Epithelial cell of proximal tubule (primary cell): ENCODE data around the gene GPNMB. TPM values are rescaled to one million over a fixed set of nuclear protein-coding genes. Genes with fewer than 3 reads are reported as not detected.

Experiments used
- DNase-seq: peaks from one replicate; pipeline ENCODE4 v3.0.0-alpha.2; 2011; ENCODE audit warnings: low read depth
- H3K4me3 ChIP-seq: 2 replicates; pipeline ENCODE4 v1.5.1; 2011; ENCODE audit warnings: low read depth, mild to moderate bottlenecking, low read length
- total RNA-seq: library from RNA; depleted of rRNA; stranded (reverse); fragments of >200 nt; gene quantifications from 2 replicates; pipeline ENCODE4 v1.2.3, GENCODE V29; 2015
- TF ChIP-seq, protein P1 (sequence below): conservative IDR thresholded peaks from 2 replicates; pipeline ENCODE4 v1.5.1; 2012; ENCODE audit warnings: low read depth, mild to moderate bottlenecking, low read length

Gene GPNMB
- total RNA-seq, 1 donor from 2014 or later = 10.6 TPM

DNA sequence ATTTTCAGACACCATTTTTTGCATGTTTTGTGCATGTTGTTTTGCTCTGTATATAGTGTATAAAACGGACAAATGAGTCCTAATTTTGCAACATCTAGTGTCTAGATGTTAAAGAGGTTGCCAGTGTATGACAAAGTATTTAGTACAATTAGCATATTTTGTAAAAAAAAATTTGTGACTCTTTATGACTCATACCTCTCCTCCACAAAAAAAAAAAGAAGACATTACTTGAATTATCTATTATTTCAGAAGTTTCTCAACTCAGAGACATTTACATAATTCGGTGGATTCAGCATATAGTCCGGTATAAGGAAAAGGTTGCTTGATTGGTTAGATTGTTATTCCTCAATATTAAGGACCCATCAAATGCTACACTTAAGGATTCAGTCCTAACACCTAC is 38.7 kb upstream of the GPNMB start:
- DNase-seq = no peak
- no peak overlapping the region for H3K4me3 ChIP-seq
- TF ChIP-seq, protein P1, sequence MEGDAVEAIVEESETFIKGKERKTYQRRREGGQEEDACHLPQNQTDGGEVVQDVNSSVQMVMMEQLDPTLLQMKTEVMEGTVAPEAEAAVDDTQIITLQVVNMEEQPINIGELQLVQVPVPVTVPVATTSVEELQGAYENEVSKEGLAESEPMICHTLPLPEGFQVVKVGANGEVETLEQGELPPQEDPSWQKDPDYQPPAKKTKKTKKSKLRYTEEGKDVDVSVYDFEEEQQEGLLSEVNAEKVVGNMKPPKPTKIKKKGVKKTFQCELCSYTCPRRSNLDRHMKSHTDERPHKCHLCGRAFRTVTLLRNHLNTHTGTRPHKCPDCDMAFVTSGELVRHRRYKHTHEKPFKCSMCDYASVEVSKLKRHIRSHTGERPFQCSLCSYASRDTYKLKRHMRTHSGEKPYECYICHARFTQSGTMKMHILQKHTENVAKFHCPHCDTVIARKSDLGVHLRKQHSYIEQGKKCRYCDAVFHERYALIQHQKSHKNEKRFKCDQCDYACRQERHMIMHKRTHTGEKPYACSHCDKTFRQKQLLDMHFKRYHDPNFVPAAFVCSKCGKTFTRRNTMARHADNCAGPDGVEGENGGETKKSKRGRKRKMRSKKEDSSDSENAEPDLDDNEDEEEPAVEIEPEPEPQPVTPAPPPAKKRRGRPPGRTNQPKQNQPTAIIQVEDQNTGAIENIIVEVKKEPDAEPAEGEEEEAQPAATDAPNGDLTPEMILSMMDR = no peak

DNA sequence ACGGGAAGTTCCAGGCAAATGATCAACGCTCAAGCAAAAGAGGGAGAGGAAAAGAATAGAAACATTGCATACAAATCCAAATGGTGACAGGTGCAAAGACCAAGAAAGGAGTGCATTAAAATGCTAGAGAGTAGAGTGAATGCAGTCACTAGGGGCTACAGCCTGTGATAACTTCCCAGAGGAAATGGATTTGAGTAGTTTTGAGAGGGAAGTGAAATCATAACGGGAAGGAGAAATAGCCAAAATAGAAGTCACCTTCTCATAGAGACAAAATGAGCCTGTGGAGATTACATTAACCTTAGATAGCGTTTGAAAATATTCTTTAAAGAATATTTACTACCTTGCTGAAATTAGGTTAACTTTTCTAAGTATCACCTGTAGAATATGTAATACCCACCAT is 38.3 kb upstream of the GPNMB start:
- no peak overlapping the region for H3K4me3 ChIP-seq
- DNase-seq = no peak
- TF ChIP-seq, protein P1 = no peak

DNA sequence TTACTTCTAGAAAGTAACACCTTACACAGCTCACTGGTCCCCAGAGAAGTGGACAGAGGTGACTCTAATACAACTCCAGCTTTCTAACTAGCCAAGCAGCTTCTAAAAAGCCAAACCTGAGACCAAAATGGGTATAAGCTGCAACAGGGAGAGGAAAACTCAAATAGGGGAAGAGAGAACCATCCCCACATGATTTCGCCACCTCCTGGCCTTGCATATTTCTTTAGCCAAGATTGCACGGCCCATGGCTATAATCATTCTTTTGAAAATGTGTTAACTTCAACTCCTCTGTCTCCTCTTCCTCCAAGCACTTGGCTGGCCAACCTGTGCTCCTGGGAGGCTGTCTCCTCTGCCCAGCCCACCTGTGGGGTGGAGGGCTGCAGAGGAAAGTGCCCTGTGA is 36.1 kb upstream of the GPNMB start:
- TF ChIP-seq, protein P1 = no peak
- DNase-seq = no peak

GRCh38 chr7:23211589-23211988 is 35.0 kb upstream of the GPNMB start:
- peak overlapping the region; percentile 35 for H3K4me3 ChIP-seq
- TF ChIP-seq, protein P1 = no peak
- peak; percentile 26 for DNase-seq

More for the DNA sequence above, 36.1 kb upstream of the GPNMB start:
- no peak overlapping the region for H3K4me3 ChIP-seq

GRCh38 chr7:23212395-23212794 is 34.2 kb upstream of the GPNMB start:
- H3K4me3 ChIP-seq = no peak overlapping the region
- DNase-seq = no peak
- TF ChIP-seq, protein P1 = no peak

GRCh38 chr7:23212841-23213240 is 33.7 kb upstream of the GPNMB start:
- DNase-seq = no peak
- H3K4me3 ChIP-seq = no peak overlapping the region
- TF ChIP-seq, protein P1 = no peak

DNA sequence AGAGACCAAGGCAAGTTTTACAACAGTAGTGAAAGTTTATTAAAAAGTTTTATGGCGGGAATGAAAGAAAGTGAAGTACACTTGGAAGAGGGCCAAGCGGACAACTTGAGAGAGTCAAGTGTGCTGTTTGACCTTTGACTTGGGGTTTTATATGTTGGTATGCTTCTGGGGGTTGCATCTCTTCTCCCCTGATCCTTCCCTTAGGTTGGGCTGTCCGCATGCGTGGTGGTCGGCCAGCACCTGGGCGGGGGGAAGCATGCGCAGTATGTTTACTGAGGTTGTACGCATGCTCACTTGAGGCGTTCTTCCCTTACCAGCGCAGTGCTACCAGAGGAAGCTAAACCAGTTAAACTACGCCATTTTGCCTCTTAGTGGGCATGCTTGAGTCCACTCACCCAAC is 32.8 kb upstream of the GPNMB start:
- no peak for DNase-seq
- TF ChIP-seq, protein P1 = no peak
- no peak overlapping the region for H3K4me3 ChIP-seq
